Endothelial cell of umbilical vein (primary cell): Measurements from ENCODE around the gene PRR16.

Experiments used
- EZH2 ChIP-seq: IDR thresholded peaks from 2 replicates; pipeline ENCODE4 v1.6.1; 2012; ENCODE audit warnings: borderline replicate concordance, low read depth, mild to moderate bottlenecking, moderate library complexity, low read length, inconsistent platforms; ENCODE audit not compliant: severe bottlenecking
- POLR2AphosphoS5 ChIP-seq: IDR thresholded peaks from 2 replicates; pipeline ENCODE4 v1.6.1; 2012; ENCODE audit warnings: low read depth, mild to moderate bottlenecking, control low read depth, low read length, moderate library complexity; ENCODE audit not compliant: insufficient read depth
- TF ChIP-seq, protein P1 (sequence below): IDR thresholded peaks from 2 replicates; pipeline ENCODE4 v1.6.1; 2011; ENCODE audit not compliant: insufficient read depth, insufficient read length

DNA sequence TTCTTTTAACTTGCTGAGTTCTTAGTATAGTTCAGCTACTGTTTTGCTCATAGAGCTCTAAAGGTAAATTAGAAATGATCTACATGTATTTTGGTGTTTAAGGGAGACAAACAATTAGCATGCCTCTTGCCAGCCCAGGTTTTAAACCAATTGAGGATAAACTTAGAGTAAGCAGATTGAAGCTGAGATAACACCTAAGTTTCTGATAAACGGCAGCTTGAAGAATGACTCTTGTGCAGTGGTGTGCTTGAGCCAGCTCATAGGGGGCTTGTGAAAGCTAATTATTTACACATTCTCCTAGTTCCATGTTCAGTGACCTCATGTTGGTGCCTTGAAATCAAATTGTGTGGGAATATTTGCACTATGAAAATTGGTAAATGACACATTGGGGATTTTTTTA lies 193.0 kb downstream of the PRR16 start:
- no peak for TF ChIP-seq POLR2AphosphoS5
- TF ChIP-seq EZH2 = no peak
- TF ChIP-seq, protein P1, sequence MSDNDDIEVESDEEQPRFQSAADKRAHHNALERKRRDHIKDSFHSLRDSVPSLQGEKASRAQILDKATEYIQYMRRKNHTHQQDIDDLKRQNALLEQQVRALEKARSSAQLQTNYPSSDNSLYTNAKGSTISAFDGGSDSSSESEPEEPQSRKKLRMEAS = no peak
